ENCODE data around the gene SLC6A6.

Gene SLC6A6

DNA sequence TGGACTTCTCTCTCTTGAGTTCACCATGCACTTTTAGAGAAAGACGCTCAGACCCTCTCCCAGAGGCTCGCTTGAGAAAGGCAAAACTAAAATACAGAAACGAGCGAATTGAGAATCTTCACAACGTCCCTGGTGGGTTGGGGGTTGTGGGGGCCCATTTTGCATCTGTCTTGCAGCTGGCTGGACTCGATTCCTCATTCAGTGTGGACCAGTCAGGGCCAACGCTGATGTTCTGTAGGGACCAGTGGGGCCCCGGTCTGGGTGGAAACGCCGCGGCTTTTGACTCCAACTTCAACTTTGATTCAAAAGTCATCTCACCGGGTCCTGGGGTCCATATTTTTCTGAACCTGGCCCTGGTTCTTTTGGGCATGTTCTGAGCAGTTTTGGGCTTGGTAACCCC is 68.1 kb downstream of the SLC6A6 start:
- DNase-seq (ENCODE audit: low read depth) = no peak

DNA sequence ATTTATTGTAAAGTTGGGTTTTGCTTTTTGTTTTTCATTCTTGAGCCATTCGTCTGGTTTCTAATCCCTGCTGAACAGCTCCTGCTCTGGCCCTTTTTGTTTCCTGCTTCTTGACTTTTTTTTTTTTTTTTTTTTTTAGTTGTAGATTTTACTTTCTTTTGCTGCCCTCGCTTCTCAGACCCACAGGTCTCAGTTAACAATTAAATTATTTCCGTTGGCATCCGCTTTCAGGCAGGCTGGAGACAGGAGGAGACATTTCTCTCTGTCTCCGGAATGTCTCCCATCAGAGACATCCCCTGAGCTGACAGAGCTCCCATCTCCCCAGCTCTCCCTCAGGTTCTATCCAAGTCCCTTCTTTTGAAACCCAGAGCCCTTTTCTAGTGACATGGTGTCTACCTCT is 68.6 kb downstream of the SLC6A6 start:
- DNase-seq (ENCODE audit: low read depth) = no peak

DNA sequence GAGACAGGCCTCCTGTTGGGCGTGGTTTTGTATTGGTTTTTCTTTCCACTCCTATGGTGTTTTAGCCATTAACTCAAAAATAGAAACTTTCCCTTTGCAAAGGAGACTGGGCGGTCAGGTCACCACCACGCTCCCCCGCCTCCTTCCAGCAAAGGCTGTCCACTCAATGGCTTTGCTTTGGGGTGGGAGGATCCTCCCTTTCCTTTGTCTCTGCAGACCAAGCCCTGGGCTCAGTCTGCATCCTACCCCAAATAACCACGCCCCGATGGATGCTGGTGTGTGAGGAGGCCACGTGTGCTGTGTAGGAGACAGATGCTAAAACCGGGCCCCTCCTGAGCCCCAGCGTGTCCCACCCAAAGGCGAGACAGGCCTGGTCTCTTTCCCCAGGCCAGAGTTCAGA is 69.3 kb downstream of the SLC6A6 start:
- DNase-seq (ENCODE audit: low read depth) = no peak

DNA sequence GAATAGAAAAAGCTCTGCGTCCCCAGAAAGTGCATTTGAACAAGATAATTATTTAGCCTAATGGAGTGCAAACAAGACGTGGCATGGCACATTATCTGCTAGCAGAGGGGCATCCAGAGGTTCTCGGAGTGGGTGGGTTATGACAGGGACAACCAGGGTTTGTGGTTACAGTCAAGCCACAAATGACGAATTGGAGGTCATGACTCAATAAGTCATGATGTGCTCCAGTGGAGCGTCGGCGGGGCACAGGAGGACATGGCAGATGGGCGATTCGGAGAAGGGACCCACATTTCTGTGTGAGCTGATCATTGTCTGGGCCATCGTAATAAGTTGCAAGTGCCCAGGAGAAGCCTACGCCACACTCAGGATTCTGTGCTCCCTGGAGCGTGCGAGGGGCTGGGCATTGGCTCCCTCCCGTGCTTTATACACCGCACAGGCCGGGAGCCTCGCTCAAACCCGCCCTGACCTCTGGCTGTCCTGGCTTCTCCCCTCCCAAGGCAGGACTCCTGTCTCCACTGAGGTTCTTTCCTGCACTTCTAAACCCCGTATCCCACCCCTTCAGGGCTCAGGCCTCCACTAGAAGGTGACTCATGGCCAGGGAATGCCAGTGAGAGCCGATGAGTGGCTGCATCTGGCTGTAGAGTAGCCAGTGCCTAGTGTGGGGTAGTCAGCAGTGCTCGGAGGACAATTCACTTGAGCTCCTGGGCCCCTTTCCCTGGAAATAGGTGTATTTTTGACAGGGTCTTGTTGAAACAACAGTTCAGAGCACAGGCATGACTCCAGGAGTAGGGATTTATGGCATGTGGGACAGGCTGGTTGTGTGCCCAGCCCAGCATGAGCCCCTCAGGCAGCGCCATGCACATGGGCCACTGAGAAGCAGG is 70.3 kb downstream of the SLC6A6 start:
- no peak for DNase-seq (ENCODE audit: low read depth)

DNA sequence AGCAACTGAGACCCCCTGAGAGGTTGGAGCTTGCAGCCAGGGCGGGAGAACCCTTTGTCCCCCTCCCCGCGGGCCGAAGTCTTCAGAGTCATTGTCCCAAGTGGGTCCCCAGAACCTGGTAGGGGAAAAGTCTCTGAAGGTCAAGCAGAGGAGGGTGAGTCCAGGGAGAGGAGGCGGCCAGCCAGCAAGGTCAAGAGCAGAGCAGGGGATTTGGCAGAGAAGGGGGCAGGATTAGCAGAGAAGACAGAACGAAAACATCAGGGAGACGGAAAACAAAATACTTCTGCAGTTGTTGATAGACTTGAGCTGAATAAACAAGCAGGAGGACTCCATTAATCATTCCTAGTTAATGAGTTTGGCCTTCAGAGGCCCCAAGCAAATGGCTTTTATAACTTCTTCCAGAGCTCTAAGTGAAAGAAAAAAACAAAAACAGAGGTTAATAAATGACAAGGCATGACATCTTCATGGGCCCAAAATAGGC is 71.0 kb downstream of the SLC6A6 start:
- DNase-seq (ENCODE audit: low read depth) = no peak

DNA sequence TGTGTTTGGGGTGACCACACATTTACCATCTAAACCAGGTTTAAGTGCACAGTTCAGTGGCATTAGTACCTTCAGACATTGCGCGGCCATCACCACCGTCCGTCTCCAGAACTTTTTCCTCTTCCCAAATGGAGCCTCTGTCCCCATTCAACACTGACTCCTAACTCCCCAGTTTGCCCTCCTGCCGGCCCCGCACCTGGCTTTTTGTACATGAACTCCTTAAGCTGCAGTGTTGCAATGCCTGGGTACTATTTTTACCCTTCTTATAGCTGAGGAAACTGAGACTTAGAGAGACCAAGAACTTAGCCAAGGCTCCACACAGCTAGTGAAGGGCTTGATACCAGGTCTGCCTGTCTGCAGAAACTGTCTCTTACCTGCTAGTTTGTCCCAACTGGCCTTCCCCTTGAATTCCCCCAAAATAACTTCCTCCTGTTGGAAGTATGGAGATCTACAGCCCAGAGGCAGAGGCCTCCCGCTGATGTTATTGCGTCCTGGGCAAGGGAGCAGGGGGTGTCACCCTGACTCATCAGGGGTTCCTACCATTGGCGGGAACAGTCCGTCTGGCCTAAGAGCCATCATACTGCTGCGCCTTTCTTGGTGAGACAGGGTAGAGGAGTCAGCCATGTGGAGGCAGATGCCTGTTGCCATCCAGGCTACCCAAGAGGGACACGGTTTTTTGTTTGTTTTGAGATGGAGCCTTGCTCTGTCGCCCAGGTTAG is 72.1 kb downstream of the SLC6A6 start:
- no peak for DNase-seq (ENCODE audit: low read depth)

DNA sequence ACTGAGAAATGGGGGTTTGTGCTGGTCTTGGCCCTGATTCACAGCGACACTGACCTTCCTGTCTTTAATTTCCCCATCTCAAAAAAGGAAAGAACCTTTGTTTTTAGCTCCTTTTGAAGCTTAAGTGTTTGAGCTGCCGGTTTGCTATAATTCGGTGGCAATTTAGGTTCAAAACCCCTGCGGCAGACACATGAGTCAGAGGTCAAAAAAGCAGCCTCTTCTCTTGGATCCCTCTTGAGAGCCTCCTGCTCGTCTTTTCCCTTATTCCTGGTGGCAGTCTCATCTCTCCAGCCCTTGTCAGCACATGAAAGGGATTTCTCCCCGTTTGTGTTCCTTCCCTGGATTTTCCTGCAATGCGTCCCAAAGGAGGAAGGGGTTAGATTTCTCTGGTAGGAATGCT is 73.2 kb downstream of the SLC6A6 start:
- no peak for DNase-seq (ENCODE audit: low read depth)

DNA sequence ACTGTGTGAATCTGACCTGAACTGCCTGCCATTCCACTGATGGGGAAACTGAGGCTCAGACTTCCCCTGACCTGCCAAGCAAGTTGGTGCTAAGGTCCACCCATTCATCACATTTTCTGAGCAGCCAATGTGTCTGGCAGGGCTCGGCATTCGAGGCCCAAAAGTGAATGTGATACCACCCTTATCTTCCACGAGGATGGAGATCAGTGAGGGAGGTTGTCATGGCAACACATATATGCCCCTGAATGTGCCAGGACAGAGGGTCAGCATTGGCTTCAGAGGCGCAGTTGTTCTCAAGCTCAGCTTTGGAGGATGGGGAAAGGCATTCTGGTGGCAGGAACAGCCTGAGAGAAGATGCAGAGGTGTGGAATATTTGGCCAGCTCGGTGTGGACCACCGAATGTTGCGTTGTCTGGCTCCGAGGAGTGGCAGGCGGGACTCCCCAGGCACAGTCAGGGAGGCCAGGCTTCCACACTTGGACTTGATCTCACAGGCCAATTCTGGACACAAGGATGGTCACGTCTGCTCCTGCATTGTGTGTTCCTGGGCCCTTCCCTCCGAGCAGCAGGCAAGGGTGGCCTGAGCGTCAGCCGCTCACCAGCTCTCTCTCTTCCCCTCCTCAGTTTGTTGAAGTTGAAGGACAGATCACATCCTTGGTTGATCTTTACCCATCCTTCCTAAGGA is 74.3 kb downstream of the SLC6A6 start:
- DNase-seq (ENCODE audit: low read depth) = no peak

DNA sequence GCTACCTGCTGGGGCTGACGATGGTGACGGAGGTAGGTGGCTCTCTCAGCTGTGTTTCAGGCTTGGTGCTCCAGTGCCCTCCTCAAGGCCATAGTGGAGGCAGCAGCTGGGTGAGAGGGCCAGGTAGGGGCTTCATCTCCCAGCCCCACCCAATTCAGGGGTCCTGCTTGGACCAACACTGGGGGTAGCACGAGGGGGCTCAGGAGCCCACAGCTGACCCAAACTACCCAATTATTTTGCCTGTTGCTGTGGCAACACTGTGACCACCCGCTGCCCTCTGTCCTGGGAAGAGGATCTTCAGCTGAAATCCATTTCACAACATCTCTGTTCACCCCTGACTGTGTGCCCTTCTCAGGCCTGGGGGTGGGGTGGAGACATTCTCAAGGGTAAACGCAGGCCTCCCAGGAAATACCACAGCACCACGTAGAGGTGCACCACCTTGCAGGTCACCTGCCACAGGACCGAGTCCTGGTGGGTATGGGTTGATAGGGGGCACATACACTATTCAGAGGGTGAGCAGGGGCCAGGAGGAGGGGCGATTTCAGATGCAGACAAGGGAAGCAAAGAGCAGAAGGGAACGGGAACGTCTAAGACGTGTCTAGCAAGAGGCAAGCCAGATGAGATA is 75.0 kb downstream of the SLC6A6 start:
- no peak for DNase-seq (ENCODE audit: low read depth)

DNA sequence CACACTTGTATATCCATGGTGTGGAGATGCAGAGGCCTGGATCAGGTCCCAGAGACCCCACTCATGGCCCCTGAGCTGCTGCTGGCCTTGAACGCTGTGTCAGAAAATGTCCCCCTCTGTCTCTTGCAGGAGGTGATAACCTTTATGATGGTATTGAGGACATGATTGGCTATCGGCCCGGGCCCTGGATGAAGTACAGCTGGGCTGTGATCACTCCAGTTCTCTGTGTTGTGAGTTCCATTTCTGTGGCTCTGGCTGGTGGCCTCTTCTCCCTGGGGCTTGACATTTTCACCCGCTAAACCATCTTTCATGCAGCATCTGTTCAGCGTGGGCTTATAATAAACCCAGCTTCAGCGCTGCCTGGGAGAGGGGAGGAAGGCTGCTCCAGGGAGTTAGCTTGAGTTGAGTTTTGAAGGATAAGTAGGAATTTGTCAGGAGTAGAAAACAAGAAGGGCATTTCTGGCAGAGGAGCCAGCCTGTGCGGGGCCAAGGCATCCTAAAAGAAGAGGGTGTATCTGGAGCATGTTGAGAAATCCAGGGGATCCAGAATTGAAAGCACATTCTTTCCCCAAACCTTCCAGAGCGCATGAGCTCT is 76.6 kb downstream of the SLC6A6 start:
- DNase-seq (ENCODE audit: low read depth) = no peak

DNA sequence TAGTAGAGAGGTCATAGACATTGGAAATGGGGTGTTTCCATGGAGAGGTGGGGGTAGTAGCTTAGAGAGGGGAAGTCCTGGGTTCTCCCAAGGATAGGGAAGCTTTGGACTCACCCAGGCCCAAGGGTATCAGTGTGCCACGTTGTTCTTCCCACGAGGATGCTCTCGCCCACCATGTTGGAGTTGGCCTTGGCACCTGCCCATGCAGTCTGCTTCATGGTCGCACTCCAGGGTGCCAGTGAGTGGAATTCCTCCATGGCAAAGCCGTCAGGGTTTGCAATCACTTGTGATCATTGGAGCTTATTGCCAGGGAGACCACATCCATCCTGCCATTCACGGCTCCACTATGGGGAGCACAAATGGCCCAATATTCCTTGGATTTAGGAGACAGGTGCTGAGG is 77.2 kb downstream of the SLC6A6 start:
- DNase-seq (ENCODE audit: low read depth) = no peak

DNA sequence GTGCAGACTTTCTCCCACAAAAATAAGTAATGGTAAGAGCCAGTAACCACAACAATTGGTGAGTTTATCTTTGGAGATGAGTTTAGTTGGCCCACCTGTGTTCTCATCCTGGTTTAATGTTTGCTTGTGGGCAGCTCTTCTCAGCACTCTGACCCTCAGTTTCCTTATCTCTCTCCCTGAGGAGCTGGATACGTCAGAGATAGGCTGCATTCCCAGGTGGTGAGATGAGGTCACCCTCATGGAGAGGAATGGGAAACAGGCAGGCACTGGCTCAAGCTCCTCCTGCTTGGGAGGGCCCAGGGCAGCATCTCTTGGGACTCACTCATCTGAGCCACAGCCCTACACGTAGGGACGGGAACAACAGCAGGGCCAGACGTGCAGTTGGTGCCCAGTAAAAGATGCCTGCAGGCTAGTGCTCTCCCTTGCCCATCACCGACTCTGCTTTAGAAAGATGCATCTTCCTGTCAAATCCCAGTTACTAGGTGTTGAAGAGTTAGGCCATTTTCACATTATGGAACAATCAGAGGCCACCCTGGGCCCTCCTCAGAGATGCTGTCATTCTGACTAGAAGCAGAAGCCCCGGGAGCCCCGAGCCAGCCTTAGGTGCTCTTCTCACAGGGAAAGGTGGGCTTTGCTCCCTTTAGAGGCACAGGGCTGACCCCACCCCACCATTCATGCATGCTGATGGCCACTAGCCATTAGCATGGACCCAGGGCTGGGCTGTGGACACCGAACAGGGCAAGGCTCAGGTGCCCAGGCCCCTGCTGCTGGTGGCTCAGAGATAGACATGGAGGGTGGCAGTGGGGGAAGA is 78.0 kb downstream of the SLC6A6 start:
- no peak for DNase-seq (ENCODE audit: low read depth)

DNA sequence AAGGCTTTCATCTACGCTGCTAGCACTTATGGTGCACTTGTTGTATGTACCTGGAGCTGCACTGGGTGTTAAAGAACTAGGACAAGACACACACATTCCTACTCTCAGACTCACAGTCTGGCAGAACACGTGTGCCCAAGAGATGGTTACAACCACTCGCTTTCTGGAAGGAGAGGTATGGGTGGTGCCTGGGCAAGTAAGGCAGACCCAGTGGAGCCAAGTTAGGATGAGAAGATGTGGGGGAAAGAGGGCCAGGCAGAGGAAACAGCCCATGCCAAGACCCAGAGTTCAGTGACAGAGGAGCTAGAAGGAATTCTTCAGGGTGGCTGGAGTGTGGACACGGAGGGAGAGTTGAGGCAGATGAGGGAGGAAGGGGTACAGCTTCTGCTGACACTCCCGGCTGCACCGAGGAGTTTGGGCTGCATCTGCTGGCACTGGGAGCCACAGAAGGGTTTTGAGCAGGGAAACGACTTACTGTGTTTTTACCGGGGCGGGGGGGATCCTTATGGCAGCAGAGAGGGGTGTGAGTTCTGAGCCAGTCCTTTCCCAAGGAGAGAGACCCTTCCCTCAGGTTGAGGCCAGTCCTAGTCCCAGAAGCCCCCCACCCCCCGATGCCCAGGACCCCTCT is 78.7 kb downstream of the SLC6A6 start:
- no peak for DNase-seq (ENCODE audit: low read depth)

DNA sequence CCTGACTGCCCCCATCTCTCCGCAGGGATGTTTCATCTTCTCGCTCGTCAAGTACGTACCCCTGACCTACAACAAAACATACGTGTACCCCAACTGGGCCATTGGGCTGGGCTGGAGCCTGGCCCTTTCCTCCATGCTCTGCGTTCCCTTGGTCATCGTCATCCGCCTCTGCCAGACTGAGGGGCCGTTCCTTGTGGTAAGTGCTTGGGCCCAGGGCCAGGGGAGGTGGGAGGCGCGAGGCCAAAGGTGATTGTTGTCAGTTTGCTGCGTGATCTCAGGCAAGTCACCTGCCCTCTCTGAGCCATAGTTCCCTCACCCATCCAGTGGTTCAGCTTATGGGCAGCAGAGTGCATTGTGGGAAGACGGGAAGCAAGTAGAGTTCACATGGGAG is 79.2 kb downstream of the SLC6A6 start:
- DNase-seq (ENCODE audit: low read depth) = no peak

DNA sequence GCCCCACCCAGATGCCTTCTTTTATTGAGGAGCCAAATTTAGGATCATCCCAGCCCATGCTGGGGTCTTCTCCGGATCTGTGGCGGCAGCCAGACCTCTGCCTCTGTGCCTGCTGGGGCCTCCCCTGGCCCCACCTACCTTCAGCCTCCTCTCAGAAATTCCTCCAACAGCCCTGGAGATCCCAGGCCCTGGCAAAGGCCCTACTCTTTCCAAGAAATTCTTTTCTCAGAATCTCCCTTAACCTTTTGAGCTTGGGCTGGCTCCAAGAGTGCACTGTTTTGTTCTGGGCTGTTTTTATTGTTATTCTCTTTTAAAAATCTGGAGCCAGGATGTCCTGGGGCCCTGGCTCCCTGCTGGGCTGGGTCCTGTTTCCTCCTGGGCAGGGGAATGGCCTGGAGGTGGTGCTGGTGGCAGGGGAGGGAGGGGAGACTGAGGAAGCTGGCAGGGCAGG is 79.9 kb downstream of the SLC6A6 start:
- DNase-seq (ENCODE audit: low read depth) = no peak

DNA sequence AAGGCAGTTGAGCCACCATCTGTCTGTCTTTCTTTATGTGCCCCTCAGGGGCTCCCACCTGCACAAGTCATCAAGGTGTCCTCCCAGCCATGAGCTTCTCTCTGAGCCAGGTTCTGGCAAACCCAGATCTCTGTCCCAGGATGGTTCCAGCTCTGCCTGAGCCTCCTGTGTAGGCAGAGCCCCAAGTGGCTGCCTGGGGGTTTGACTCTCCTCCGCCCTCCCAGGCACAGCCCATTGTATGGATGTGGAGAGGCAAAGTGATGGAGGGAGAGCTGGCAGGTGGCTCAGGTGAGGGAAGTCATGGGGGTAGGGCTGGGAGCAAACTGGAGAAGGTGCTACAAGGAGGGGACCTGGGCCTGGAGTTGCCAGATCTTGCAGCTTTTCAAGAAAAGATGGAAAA is 80.9 kb downstream of the SLC6A6 start:
- DNase-seq (ENCODE audit: low read depth) = no peak

DNA sequence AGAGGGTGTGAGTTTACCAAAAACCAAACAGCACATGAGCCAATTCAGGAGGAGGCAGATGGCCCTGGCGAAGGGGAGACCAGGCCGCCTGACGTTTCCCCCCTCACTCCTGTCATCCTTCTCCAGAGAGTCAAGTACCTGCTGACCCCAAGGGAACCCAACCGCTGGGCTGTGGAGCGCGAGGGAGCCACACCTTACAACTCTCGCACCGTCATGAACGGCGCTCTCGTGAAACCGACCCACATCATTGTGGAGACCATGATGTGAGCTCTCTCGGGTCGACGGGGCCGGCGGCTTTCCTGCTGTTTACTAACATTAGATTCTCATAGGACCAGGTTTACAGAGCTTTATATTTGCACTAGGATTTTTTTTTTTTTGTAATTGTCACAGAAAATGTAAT is 82.3 kb downstream of the SLC6A6 start:
- no peak for DNase-seq (ENCODE audit: low read depth)

DNA sequence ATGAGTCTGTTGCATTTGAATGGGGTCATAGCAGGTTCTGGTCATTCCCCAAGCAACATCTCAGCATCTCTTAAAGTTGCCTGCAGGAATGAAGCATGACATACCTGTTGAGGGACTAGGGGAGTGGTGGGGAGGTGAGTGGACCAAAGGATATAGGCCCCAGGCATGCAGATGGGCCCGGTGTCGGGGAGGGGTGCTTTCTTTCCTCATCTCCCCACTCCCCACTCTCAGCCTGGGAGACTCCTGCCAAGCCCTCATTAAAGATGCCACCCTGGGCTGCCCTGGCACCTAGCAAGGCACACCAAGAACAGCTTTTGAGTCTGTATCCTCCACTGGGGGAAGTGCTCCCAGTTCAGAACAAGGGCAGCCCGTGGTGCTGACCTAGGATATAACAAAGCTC is 83.6 kb downstream of the SLC6A6 start:
- DNase-seq (ENCODE audit: low read depth) = no peak

DNA sequence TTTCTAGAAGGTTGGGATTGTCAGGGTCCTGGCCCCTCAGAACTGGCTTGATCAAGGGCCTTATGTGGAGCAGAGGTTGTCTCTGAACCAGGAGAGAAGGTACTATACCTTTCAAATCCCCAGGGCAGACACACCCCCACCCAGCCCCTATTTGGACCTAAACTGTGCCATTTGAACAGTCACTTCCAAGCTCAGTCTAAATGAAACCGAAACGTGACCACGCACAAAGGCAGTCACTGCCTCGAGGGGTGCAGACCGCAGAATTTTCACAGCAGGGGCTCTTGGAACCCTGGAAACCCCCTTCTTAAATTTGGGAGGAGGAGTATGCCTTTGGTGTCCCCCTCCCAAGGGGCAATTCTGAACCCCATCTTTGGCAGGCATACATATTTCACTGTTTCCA is 84.1 kb downstream of the SLC6A6 start:
- DNase-seq (ENCODE audit: low read depth) = no peak

DNA sequence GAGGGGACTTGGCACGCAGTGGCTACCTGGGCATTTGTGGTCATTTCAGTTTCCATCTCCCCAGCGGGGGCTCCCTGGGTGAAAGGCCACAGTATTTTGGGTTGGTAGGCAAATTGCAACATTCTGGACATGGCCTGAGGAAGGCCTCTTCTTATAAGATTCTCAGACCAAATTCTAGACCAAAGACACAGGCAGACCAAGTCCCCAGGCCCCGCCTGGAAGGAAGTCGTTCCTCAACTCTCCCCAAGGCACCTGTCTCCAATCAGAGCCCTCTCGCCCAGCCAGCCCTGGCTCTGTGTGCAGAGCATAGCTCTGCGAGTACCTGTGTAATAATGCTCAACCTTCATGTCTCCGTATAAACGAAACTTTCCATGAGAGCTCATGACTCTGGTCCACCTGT is 84.7 kb downstream of the SLC6A6 start:
- no peak for DNase-seq (ENCODE audit: low read depth)

DNA sequence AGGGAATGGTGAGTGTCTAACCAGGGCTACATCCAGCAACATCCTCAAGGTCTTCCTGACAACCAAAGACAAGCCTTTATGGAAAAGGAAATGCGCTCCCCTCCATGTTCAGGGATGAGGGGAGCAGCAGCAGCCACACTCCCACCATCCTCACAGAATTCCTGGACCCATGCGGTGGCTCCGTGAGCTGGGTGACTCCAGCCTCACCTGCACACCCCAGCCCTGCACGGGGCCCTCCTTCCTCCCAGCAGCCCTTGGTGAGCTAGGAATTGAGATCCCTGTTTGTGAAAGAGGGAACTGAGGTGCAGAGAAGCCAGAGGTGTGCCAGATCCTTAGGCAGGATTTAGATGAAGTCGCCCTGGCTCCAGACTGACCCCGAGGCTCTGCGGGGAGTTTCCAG is 85.4 kb downstream of the SLC6A6 start:
- no peak for DNase-seq (ENCODE audit: low read depth)
